ENCODE data around the gene GP1BB.
"Not testable (repeated sequence)": the region's sequence is repeated elsewhere in the genome, so short reads cannot be mapped to it uniquely, and the experiment has no call there.

GP1BB gene

DNA sequence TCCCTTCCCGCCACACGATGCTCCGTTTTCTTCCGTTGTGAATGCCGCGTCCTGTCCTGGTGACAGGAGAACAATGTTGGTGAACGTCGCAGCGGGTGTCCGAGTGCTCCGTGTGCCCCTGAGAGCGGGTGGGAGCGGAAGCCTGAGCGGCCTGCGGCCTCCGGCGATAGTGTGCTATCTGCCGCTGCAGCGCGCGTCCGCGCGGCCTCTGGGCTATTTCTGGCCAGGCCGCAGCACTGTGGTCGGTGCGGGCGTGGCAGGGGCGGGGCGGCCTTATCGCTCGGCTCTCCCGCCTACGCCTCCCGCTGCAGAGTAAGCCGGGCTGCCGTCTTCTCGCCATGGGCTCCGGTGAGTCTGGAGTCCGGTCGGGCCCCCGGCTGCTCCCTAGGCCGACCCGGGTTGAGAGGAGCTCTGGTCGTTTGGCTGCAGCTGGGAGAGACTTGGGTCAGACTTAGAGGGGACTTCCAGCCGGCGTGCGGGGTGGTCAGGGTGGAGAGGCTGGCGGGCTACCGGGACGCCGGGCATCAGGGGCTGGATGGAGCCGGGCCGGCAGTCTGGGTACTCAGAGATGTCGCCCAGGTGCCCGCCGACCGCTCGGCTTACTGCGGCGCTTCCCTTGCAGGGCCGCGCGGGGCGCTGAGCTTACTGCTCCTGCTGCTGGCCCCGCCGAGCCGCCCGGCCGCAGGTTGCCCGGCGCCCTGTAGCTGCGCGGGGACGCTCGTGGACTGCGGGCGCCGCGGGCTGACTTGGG, at the start of gene GP1BB:
Gene GP1BB (plus strand): TSS at position 308 of the 751 bp plus-strand sequence. CDS start 31 bp downstream, at position 339.
- TF ChIP-seq NFRKB (IDR thresholded peaks at IDR 0.05), result no peak
- TF ChIP-seq L3MBTL2 (conservative IDR thresholded peaks at IDR 0.05), result peak; percentile 58; the same call in 1 of the 2 replicates
- DNase-seq (ENCODE audit: extremely low spot score), result peak; percentile 65
- ChIA-PET POLR2A (interaction anchor here (0.9 to 1.3 kb wide), 6 partner anchors 22 to 218 kb away, joined by 3 to 5 read pairs (median 3); partner anchors contain the start of genes COMT and TXNRD2), CTCF (interaction anchor here (0.7 to 1.4 kb wide), 11 partner anchors 12 to 290 kb away, joined by 3 to 8 read pairs (median 4); no protein-coding TSS in a partner anchor)

DNA sequence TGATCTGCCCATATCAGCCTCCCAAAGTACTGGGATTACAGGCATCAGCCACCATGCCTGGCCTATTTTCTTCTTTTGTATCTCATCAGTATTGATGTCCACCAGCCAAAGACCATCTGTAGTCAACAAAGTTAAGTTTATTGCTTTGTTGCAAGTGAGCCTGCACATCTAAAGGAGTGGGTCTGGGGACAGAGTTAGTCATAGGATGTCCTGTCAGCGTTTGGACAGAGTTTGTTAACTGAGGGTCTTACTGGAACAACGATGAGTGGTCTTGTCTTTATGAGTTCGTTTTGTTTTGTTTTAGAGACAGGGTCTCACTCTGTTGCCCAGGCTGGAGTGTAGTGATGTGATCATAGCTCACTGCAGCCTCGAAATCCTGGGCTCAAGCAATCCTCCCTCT, 49.7 kb upstream of the GP1BB start:
- CTCF ChIA-PET, result interaction anchor here (1.3 kb wide), 1 partner anchor 50 kb away, joined by 3 read pairs; the partner anchor contains the start of gene GP1BB
- POLR2A ChIA-PET, result no interaction called here
- no peak for DNase-seq (ENCODE audit: extremely low spot score)
- TF ChIP-seq BHLHE40 (IDR thresholded peaks at IDR 0.05; ENCODE audit: borderline replicate concordance), result no peak
- no peak for TF ChIP-seq ELF4 (IDR thresholded peaks at IDR 0.05)
- no peak for TF ChIP-seq L3MBTL2 (conservative IDR thresholded peaks at IDR 0.05)
- TF ChIP-seq ZNF384 (IDR thresholded peaks at IDR 0.05), result no peak
- no peak for TF ChIP-seq FOXK2 (IDR thresholded peaks at IDR 0.05)
- TF ChIP-seq NFRKB (IDR thresholded peaks at IDR 0.05), result no peak
- no peak for TF ChIP-seq HDGF (IDR thresholded peaks at IDR 0.05; ENCODE audit: borderline replicate concordance)
- no peak for TF ChIP-seq LEF1 (IDR thresholded peaks at IDR 0.05; ENCODE audit: borderline replicate concordance)
- TF ChIP-seq TARDBP (IDR thresholded peaks at IDR 0.05), result no peak
- TF ChIP-seq, protein P1, sequence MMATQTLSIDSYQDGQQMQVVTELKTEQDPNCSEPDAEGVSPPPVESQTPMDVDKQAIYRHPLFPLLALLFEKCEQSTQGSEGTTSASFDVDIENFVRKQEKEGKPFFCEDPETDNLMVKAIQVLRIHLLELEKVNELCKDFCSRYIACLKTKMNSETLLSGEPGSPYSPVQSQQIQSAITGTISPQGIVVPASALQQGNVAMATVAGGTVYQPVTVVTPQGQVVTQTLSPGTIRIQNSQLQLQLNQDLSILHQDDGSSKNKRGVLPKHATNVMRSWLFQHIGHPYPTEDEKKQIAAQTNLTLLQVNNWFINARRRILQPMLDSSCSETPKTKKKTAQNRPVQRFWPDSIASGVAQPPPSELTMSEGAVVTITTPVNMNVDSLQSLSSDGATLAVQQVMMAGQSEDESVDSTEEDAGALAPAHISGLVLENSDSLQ (IDR thresholded peaks at IDR 0.05), result no peak
- TF ChIP-seq ARNT (IDR thresholded peaks at IDR 0.05), result no peak
- TF ChIP-seq FOXA1 (IDR thresholded peaks at IDR 0.05), result no peak
- no peak for TF ChIP-seq CTBP1 (IDR thresholded peaks at IDR 0.05; ENCODE audit: borderline replicate concordance)
- no peak for TF ChIP-seq SP1 (IDR thresholded peaks at IDR 0.05)
- no peak for TF ChIP-seq SUZ12 (IDR thresholded peaks at IDR 0.05)
- no peak for TF ChIP-seq FOXM1 (IDR thresholded peaks at IDR 0.05; ENCODE audit: borderline replicate concordance)

DNA sequence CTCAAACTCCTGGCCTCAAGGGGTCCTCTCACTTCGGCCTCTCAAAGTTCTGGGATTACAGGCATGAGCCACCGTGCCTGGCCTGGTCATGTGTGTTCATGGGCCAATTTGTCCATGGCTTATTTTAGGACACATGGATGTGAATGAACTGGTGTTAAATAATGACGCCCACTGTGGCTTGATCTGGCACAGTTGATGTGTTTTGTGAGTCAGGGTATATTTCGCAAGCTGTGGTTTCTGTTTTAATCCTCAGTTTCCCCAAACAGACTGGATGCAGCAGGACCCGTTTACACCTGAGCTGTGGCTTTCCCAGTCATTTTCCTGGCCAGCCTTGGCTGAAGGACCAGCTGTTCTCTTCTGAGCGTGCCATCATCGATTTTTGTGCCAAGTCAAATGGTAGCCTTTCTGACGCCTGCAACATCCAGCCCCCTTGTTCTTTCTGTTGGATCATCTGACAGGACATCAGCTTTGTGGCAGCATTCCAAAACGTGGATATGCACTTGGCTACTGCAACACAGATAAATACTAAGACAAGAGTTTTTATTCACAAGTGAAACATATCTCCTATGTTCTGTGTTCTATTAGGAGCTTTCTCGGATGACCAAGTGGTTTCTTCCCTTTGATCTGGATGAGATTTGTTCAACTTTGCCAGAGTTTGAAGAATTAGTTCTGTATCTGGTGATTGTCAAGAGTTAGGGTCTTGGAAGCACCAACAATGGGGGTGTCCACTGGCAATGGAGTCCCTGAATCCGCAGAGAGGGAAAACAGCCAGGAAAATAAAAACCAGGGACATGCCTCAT, 49.0 kb upstream of the GP1BB start:
- TF ChIP-seq, protein P1 (IDR thresholded peaks at IDR 0.05), result no peak
- no peak for TF ChIP-seq BHLHE40 (IDR thresholded peaks at IDR 0.05; ENCODE audit: borderline replicate concordance)
- TF ChIP-seq LEF1 (IDR thresholded peaks at IDR 0.05; ENCODE audit: borderline replicate concordance), result no peak
- no peak for TF ChIP-seq FOXM1 (IDR thresholded peaks at IDR 0.05; ENCODE audit: borderline replicate concordance)
- no peak for TF ChIP-seq ELF4 (IDR thresholded peaks at IDR 0.05)
- TF ChIP-seq SUZ12 (IDR thresholded peaks at IDR 0.05), result no peak
- ChIA-PET CTCF (interaction anchor here (1.3 kb wide), 1 partner anchor 49 kb away, joined by 3 read pairs; the partner anchor contains the start of gene GP1BB), POLR2A (no interaction called here)
- DNase-seq (ENCODE audit: extremely low spot score), result no peak

DNA sequence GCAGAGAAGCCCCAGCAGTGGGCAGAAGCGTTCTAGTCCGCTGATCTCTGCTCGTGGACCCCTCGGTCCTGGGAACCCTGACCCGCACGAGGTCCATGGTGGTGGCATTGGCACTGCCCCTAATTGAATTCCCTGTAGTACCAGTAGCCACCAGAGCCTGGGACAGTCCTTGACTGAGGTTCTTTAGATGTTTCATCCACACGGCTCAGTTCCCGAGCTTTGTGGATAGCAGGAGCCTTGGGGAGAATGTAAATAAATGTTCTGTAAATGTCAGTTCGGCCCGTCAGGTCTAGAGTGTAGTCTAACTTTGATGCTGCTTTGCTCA, 48.4 kb upstream of the GP1BB start:
- CTCF ChIA-PET, result no interaction called here
- POLR2A ChIA-PET, result no interaction called here
- DNase-seq (ENCODE audit: extremely low spot score), result no peak
- TF ChIP-seq ARNT (IDR thresholded peaks at IDR 0.05) (no peak), SUZ12 (IDR thresholded peaks at IDR 0.05) (no peak), ZNF384 (IDR thresholded peaks at IDR 0.05) (no peak), ELF4 (IDR thresholded peaks at IDR 0.05) (no peak), LEF1 (IDR thresholded peaks at IDR 0.05; ENCODE audit: borderline replicate concordance) (no peak), BHLHE40 (IDR thresholded peaks at IDR 0.05; ENCODE audit: borderline replicate concordance) (no peak), FOXM1 (IDR thresholded peaks at IDR 0.05; ENCODE audit: borderline replicate concordance) (no peak), CTBP1 (IDR thresholded peaks at IDR 0.05; ENCODE audit: borderline replicate concordance) (no peak)
- TF ChIP-seq, protein P1 (IDR thresholded peaks at IDR 0.05), result no peak

DNA sequence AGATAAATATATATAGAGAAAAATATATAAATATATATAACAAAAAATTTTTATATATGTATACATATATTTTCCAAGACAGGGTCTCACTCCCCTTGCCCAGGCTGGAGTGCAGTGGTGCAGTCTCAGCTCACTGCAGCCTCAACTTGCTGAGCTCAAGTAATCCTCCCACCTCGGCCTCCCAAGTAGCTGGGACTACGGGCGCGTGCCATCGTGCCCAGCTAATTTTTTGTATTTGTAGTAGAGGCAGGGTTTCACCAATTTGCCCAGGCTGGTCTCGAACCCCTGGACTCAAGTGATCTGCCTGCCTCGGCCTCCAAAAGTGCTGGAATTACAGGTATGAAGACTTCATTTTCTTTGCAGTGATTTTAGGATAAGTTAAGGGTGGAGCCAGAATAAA, 47.9 kb upstream of the GP1BB start:
- TF ChIP-seq FOXM1 (IDR thresholded peaks at IDR 0.05; ENCODE audit: borderline replicate concordance) (no peak), FOXK2 (IDR thresholded peaks at IDR 0.05) (no peak), L3MBTL2 (conservative IDR thresholded peaks at IDR 0.05) (no peak), CTBP1 (IDR thresholded peaks at IDR 0.05; ENCODE audit: borderline replicate concordance) (no peak), SP1 (IDR thresholded peaks at IDR 0.05) (no peak), LEF1 (IDR thresholded peaks at IDR 0.05; ENCODE audit: borderline replicate concordance) (no peak), ZNF384 (IDR thresholded peaks at IDR 0.05) (no peak), HDGF (IDR thresholded peaks at IDR 0.05; ENCODE audit: borderline replicate concordance) (no peak), ELF4 (IDR thresholded peaks at IDR 0.05) (no peak), NFRKB (IDR thresholded peaks at IDR 0.05) (no peak), ARNT (IDR thresholded peaks at IDR 0.05) (no peak), SUZ12 (IDR thresholded peaks at IDR 0.05) (no peak), BHLHE40 (IDR thresholded peaks at IDR 0.05; ENCODE audit: borderline replicate concordance) (no peak), TARDBP (IDR thresholded peaks at IDR 0.05) (no peak)
- TF ChIP-seq, protein P1 (IDR thresholded peaks at IDR 0.05), result no peak
- ChIA-PET POLR2A (no interaction called here), CTCF (interaction anchor here (1.0 kb wide), 1 partner anchor 55 kb away, joined by 4 read pairs; no protein-coding TSS in a partner anchor)
- DNase-seq (ENCODE audit: extremely low spot score), result no peak

DNA sequence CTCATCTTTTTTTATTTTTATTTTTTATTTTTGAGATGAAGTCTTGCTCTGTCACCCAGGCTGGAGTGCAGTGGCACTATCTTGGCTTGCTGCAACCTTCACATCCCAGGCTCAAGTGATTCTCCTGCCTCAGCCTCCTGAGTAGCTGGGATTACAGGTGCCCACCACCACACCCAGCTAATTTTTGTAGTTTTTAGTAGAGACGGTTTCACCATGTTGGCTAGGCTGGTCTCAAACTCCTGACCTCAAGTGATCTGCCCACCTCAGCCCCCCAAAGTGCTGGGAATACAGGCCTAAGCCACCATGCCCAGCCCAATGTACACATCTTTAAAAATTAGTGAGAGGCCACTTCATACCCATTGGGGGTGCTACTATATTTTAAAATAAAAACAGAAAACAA, 46.9 kb upstream of the GP1BB start:
- CTCF ChIA-PET; DNase-seq (ENCODE audit: extremely low spot score): not testable (repeated sequence)
- POLR2A ChIA-PET, result interaction anchor here (1.1 kb wide), 1 partner anchor 10 kb away, joined by 4 read pairs; no protein-coding TSS in a partner anchor

Data from HEK293T (cell line).